GDM1 (cell line): ENCODE measurements around the gene SIRT5.
A peak's percentile ranks its signal among the peaks of the same experiment; 100 is the strongest.

Experiments
- DNase-seq: peaks from one replicate; lab custom pipeline; 2025; lab: John Stamatoyannopoulos, UW

The SIRT5 gene

DNA sequence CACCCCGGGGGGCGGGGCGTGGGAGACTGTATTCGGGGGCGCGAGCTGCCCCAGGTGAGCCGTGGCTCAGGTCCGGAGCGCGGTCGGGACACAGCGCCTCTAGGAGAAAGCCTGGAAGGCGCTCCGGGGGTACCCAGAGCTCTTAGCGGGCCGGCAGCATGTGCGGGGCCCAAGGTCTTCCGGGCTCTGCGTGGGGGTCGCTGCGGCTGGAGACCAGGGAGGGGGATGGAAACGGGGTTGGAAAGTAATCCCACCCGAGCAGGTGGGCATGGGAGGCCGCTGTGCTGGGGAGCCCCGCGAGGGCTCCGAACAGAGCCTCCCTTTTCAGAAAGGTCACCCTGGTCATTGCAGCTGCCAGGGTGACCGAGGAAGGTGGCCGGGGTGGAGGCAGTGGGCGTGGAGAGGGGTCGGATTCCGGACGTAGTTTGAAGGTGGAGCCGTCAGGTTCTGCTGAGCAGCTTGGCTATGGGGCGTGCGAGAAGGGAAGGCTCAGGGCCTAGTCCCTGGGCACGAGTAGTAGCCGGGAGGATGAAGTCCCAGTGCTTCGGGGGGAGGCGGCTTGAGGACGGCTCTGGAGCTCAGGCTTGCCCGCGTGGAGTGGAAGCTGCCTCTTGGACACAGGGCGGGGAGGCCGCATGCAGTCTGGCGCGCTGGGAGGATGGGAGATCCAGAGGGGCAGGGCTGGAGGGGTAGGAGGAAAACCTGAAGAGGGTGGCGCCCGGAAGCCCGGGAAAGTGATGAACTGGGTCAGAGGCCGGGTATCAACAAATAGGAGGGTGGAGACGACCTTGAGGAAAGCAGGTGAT is at the start of gene SIRT5:
Gene SIRT5 (plus strand): TSS at position 31 of the 806 bp plus-strand sequence. CDS start 9,510 bp downstream, outside the sequence.
- peak; percentile 80 for DNase-seq

DNA sequence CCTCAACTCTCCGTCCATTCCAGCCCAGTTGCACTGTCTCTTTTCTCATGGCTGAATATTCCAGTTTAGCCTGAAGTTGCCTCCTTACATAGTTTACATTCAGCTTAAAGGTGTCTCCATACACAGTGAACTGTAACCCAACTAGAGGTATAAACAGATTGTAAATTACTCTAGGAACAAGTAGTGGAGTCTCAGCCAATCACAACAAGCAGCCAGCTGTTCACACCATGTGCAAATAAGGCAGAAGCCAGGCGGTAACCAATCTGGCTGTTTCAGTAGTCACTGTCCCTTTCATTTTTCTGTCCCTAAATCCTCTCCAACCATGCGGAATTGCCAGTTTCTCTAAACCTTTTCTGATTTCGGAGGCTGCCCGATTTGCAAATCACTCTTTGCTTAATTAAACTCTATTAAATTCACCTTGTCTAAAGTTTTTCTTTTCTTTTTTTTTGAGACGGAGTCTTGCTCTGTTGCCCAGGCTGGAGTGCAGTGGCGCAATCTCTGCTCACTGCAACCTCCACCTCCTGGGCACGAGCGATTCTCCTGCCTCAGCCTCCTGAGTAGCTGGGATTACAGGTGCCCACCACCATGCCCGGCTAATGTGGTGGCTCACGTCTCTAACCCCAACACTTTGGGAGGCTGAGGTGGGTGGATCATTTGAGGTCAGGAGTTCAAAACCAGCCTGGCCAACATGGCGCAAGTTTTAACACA is 49.4 kb upstream of the SIRT5 start:
- no peak for DNase-seq

DNA sequence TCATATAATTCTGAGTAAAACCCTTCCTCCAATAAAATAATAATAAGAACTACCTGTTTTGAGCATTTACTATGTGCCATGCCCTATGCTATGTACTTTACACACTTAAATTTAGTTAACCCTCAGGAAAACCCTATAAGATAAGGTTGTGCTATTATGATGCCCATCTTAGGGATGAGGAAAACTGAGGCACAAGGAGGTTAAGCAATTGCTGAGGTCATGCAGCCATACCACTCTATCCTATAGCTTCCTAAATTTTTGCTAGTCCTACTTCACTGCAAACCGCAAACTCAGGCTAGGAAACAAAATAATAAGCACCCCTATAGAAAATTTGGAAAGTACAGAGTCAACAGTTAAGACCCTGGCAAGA is 48.1 kb upstream of the SIRT5 start:
- DNase-seq: no peak

DNA sequence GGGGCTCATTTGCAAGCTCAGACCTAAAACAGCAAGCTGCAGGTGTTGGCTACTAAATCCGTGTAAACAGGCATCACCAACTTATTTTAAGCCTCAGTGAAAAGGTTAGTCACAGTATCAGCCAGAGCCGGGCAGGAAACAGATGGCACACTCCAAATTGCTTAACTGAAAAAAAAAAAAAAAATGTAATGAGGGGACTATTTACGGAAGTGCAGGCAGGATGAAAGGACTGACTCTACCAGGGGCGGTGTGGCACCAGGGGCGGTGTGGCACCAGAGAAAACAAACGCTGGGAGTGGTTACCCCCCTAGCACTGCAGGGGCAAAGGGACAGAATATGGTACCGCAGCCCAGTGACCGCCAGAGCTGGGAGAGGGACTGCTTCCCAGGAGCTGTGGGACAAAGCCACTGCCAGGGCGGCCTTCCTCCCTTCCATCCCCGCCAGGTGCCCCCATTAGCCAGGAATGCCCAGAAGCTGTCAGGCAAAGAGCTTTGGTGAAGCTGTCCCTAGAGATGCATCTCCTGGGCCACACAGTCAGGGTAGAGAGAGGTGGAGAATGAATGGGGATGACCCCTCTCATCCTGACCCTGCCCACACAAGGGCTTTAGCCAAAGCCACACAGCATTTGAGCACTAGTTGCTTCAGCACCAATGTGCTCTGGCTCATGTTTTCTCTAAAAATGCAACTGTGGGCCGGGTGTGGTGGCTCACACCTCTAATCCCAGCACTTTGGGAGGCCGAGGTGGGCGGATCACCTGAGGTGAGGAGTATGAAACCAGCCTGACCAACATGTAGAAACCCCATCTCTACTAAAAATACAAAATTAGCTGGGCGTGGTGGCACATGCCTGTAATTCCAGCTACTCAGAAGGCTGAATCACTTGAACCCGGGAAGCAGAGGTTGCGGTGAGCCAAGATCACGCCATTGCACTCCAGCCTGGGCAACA is 47.4 kb upstream of the SIRT5 start:
- DNase-seq: peak; percentile 79

DNA sequence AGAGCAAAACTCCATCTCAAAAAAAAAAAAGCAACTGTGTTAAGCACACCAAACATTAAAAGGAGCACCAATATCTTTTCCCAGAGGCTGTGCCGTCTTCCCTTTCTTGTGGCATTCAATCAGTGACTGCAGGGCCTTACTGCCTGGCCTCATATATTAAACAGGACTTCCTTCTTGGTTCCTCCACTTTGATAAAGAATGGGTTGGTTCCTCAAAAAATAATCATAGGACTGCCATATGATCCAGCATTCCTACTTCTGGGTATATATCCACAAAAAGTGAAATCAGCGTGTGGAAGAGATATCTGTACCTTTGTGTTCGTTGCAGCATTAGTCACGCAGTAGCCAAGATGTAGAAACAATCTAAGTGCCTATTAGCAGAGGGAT is 46.7 kb upstream of the SIRT5 start:
- DNase-seq: peak; percentile 24

DNA sequence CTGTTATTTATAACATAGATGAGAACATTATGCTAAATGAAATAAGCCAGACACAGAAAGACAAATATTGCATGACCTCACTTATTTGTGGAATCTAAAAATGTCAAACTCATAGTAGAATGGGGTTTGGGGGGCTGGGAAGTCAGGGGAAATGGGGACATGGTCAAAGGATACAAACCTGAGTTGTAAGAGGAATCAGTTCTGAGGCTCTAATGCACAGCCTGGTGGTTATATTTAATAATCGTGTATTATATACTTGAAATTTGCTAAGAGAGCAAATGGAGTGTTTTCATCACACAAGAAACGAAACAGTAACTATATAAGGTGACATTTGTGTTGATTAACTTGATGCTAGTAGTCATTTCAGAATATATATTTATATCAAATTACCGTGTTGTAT is 46.2 kb upstream of the SIRT5 start:
- DNase-seq: no peak

DNA sequence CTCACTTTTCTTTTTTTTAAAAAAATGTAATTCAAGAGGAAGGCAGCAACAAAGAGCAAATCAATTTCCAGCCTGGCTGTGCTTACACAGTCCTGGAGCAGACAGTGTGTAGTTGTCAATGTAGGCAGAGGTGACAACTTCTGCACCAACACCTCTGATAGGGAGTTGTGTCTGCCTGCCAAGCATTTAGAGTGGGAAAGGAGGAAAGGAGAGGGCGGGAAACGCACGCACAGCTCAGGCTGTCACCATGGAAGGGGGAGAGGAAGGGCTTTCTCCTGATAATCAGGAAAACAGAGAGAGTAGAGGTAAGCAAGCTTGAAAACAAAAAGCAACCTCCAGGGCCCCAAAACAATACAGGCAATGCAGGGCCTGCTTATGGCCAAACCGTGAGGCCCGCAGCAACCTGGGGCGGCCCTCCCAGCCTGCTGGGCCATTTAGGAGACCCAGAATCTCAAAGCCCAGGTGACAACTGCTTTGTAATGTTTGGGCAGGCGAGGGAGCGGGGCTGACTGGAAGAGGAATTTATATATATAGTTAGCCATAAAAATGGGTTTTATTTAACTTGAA is 45.5 kb upstream of the SIRT5 start:
- DNase-seq: no peak

DNA sequence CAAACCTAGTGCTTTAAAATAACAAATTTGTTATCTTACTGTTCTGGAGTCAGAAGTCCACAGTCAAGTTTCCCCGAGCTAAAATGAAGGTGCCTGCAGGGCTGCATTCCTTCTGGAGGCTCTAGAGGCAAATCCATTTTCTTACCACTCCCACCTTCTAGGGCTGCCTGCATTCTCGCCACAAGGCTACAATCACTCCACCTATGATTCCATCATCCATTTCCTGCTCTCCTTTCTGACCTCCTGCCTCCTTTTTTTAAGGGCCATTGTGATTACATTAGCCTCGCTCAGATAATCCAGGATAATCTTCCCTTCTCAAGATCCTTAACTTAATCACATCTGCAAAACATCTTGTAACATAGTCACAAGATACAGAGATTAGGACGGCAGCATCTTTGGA is 42.4 kb upstream of the SIRT5 start:
- no peak for DNase-seq

DNA sequence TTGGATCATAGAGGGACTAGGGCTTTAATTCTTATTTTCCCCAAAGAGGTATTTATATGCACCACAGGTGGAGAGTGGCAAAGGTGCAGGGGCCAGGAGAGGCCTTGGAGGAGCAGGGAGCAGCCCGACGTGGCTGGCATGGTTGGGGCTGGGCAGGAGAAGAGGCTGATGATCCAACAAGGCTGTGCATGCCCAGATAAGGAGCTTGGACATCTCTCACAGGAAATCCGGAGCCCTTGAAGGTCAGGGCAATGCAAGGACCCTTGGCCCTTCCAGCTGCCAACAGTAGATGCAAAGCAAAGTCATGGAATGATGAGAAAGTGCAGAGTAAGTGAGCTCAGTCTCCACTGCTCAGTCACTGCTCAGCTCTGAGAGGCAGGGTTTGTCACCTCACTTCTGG is 39.9 kb upstream of the SIRT5 start:
- DNase-seq: no peak

DNA sequence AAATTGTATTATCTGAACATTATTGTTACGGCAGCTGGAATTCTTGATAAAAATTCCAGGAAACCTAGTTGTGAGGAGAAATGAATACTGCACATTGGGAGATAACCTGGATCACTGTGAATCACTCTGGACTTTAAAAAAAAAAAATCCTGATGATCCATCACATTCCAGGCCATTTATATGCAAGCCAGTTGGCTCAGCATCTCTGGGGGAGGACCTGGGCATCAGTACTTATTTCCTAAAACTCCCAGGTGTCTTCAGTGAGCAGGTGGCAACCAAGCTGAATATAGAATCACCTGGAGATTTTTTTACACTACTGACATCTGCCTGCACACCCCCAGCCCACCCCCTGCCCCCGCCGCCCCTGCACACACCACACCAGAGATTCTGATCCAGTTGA is 39.1 kb upstream of the SIRT5 start:
- DNase-seq: no peak

DNA sequence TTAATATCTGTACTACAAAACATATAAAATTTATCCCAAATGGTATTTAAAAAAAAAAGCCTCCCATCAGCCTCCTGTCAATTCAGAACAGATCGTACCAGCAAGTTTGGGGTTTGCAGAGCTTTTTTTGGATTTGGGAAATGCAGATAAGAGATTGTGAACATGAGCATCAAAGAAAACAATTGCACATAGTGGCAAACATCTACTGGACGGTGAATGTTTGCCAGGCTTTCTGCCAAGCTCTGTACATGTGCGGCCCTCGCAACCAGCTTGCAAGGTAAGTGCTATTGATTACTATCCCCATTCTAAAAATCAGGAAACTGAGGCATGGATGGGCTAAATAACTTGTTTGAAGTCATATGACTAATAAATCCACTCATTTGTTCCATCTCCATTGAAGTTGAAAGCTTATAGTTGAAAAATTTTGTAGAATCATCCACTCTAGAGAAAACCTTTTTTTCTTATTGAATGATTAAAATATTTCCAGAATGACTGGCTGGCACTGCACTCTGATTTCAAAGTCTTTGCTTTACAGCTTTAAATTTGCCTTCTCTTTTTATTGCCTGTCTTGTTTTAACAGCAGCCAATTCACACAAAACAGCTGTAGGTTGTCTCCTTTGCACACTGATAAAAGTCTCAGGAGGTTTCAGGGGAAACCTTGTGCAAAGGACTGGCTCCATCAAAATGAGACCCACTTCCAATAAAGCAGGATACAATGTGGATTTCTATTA is 37.4 kb upstream of the SIRT5 start:
- DNase-seq: no peak

DNA sequence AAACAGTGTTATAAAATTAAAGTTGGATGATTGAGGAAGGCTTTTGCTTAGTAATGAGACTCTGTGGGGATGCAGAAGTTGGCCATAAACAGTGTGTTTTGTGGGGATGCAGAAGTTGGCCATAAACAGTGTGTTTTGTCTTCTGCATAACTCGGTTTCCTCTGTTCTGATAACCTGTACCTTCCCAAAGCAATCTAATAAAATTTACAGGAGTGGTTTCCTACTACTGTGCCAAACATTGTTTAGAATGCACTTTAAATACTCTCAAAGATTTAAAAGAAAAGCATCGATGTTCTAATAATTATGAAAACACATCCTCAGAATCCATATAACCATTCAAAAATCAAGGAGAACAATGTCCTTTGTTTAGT is 36.9 kb upstream of the SIRT5 start:
- DNase-seq: no peak

DNA sequence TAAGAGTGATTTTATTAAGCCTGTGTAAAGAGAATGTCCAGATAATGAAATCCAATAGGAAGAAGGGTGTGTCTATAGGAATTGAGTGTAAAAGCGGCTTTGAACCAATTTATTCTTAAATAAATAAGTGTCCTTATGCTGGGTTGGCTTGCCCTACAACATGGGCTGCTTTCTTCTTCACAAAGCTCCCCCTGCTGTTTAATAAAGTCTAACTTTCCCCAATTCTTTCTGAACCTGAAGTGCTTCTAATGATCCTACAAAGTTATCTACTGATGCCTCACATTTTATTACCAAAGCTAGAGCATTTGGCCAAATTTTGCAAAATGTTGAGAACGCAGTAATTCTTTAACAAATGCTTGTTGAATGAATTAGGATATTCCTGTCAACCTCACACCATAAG is 36.3 kb upstream of the SIRT5 start:
- no peak for DNase-seq

DNA sequence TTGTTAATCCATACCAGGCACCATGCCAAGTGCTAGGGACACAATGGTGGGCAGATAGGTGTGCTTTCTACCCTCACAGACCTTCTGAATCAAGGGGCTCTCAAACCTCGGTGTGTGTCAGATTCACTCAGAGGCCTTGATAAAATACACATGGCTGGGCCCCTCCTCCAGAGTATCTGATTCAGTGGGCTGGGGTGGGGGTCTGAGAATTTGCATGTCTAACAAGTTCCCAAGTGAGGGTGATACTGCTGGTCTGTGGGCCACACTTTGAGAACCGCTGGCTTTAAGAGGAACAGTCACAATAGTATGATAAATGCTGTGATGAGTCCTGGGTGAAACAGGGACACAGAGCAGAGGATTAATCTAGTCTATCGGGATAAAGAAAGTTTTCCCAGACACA is 35.8 kb upstream of the SIRT5 start:
- DNase-seq: no peak

DNA sequence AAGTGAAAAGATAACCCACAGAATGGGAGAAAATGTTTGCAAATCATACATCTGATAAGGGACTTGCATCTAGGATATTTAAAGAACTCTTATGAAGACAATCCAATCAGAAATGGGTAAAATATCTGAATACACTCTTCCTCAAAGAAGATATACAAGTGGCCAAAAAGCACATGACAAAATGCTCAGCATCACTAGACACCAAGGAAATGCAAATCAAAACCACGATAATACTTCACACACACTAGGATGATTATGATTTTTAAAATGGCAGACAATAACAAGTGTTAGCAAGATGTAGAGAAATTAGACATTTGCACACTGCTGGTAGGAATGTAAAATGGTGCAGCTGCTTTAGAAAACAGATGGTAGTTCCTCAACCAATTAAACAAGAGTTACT is 34.8 kb upstream of the SIRT5 start:
- no peak for DNase-seq

DNA sequence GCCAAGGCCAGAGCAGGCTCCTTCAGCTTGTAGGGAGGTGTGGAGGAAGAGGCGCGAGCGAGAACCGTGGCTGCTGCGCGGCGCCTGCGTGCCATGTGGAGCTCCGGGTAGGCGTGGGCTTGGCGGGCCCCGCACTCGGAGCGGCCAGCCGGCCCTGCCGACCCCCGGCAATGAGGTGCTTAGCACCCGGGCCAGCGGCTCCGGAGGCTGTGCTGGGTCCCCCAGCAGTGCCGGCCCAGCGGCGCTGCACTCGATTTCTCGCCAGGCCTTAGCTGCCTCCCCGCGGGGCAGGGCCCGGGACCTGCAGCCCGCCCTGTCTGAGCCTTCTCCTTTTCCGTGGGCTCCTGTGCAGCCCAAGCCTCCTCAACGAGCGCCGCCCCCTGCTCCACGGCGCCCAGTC is 32.9 kb upstream of the SIRT5 start:
- no peak for DNase-seq

DNA sequence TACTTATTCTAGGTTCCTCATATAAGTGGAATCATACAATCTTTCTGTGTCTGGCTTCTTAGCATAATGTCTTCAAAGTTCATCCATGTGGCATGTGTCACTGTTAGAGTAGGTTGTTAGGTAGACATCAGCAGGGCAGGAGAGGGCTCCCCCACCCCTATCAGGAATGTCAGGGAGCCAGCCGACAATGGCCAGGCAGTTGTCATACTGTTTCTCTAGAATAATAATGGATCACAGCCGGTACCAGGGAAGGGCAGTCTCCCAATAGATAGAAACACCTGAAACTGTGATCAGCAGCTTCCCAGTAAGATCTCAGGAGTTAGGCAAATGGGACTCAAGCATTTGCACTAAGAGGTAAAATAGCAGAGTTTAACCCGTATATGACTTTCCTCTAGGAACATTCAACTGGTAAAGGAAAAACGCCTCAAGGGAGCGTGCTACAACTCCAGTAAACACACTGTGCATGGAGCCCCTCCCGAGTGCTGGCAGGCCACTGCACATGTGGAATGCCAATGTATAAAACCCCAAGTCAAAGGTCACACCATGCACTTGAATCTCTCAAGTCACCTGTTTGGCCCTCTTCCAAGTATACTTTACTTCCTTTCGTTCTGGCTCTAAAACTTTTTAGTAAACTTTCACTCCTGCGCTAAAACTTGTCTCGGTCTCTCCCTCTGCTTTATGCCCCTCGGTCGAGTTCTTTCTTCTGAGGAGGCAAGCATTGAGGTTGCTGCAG is 29.8 kb upstream of the SIRT5 start:
- DNase-seq: no peak

DNA sequence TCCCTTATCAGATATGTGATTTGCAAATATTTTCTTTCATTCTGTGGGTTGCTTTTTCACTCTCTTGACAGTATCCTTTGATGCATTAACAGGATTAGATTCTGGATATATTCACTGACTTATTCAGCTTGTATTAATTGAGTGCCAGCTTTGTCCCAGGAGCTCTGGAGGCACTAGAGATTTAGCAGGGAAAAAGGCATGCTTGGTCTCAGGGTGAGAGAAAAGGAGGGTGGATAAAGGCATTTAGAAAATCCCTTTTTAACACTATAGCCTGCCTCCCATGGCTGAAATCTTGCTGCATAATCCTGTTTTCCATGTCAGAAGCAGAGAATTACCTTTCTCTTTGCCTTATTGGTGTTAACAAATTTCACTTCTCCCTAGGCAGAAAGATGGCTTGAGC is 28.5 kb upstream of the SIRT5 start:
- no peak for DNase-seq

DNA sequence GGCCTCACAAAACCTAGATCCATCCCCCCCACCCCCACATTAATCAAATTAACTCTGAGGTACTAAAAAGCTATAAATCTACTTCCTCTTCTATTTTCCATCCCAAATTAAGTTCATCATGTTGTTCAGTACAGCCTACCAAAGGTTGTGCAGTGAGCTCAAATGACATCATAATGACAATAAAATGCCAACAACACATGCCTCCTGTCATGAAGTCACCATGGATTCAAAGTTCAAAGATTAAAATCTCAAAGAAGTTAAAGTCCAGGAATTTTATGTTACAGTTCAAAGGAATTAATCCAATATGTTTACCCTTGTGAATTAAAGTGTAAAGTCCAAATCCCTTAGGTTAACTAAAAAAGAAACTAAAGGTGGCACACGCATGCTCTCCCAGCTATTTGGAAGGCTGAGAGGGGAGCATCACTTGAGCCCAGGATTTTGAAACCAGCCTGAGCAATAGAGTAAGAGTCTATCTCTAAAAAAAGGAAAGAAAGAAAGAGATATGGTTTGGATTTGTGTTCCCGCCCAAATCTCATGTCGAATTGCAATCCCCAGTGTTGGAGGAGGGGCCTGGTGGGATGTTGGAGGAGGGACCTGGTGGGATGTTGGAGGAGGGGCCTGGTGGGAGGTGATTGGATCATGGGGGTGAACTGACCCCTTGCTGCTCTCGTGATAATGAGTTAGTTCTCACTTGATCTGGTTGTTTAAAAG is 25.7 kb upstream of the SIRT5 start:
- DNase-seq: no peak

DNA sequence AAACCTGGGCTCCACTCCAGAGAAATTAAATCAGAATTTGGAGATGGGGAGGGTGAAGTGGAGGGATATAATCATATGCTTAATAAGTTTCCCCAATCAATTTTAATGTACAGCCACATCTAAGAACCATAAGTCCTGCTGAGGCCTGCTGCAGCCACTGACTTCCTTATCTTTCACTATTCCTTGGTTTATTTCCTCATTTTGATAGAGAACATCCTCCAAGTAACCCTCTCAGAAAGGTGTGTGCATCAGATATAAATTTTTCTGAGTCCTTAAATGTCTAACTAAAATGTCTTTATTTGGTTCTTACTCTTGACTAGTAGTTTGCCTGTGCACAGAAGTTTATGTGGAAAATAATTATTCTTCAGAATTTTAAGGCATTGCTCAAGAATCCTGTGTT is 23.7 kb upstream of the SIRT5 start:
- DNase-seq: peak; percentile 23
